Middle frontal gyrus (tissue), 1 donor: Measurements from ENCODE around the gene C2CD2.

Source experiments
- DNase-seq: peaks from one replicate; pipeline ENCODE4 v3.0.0-alpha.2; 2015; ENCODE audit warnings: low spot score; ENCODE audit errors: extremely low spot score

The C2CD2 gene

DNA sequence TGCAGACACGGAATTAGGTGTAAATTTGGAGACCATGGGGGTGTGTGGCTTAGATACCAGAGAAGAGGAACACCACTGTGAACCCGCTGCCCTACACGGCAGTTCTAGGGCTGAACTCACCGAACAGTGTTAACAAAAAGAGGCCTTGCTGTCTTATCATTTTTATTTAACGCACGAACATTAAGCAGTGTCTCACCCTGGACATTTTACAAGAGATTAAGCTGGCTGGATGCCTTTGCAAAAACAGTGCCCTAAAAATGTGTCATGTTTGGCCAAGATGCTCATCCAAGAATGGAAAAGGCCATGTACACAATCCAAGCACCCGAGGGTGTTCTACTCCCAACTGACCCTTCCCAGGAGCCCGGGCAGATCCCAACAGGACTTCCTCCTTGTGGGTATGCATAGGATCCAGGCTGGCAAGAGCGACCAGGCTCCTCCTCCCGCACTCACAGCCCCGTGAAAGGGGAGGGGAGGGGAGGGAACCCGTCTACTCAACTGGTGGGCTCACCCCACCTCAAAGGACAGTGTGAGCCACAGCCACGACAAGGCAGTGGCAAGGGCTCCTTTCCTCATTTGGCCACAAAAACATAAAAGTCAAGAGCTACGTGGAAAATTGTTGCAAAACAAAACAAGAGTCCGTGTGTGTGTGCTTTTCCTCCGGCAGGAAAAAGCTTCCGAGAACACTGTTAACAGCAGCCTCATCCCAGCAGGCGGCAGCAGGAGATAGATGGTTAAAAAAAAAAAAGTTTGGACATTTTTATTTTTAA, 20.3 kb downstream of the C2CD2 start:
- no peak for DNase-seq

DNA sequence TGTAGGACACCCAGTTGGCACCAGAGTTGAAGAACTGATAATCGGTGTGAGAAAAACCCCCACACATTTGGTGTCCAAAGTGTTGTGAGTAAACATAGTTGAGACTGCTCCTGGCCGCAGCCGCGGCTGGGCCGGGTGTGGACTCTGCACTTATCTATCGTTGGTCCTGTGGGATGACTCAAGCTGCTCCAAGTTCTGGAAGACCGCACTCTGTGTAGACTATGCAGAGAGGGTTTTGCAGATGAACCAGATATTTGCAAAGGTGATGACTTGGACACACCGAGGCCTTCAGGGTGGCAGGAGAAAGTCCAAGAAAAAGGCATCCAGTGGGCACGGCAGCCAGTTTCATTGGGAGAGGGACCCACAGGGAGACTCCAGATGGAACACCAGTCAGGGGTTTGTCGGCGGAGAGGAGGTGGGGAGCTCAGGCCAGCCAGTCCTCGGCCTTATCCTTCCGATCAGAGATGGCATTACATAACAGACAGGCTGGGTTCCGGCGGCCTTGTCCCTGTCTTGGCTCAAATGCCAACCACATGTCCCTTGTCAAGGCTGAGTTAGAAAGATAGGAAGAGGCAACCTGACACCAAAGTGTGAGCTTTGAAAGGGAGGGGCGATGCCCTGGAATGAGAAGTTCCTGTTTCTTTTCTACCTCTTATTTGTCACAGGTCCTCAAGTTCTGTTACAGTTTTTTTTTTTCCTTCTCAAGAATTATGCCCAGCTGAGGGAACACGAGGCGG, 21.1 kb downstream of the C2CD2 start:
- no peak for DNase-seq

GRCh38 chr21:41932191-41932575, 21.6 kb downstream of the C2CD2 start:
- no peak for DNase-seq

- no peak for DNase-seq
These were observed 22.8 kb downstream of the C2CD2 start for GRCh38 chr21:41931041-41931451.

DNA sequence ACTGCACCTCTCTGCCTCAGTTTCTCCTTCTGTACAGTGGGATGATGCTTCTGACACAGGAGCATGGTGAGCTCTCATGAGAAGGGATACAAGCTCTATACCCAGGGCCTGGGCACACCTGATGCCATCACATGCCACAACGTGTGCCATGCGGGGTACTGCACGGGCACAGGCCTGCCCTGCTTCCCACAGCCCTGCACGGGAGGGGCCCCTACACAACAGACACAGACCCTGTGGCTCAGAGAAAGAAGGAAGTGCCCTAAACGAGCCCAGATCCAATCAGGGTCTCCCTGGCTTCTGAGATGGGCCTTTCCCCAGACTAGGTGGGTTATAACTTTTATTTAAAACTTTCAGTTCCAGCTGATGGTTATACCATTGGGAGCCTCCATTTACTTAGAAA, 24.6 kb downstream of the C2CD2 start:
- DNase-seq = no peak

- DNase-seq = no peak
These were observed 25.1 kb downstream of the C2CD2 start for GRCh38 chr21:41928621-41929220.

- no peak for DNase-seq
These were observed 25.9 kb downstream of the C2CD2 start for GRCh38 chr21:41927727-41928409.

DNA sequence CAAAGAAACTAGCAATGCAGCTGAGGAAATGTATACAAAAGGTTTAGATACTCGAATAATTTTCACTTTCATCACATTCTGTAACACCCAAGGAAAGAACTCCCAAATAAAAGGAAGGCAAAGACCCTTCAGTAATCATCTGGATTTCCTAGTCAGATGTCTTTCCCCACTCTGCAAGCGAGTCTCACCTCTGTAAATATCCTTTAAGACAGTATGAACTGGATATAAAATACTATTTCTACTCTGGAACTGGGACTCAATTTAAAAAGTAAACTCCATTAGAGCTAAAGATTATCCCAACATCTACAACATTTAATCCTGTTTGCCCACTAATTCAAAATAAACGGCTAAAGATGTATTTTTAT, 27.0 kb downstream of the C2CD2 start:
- DNase-seq = no peak

DNA sequence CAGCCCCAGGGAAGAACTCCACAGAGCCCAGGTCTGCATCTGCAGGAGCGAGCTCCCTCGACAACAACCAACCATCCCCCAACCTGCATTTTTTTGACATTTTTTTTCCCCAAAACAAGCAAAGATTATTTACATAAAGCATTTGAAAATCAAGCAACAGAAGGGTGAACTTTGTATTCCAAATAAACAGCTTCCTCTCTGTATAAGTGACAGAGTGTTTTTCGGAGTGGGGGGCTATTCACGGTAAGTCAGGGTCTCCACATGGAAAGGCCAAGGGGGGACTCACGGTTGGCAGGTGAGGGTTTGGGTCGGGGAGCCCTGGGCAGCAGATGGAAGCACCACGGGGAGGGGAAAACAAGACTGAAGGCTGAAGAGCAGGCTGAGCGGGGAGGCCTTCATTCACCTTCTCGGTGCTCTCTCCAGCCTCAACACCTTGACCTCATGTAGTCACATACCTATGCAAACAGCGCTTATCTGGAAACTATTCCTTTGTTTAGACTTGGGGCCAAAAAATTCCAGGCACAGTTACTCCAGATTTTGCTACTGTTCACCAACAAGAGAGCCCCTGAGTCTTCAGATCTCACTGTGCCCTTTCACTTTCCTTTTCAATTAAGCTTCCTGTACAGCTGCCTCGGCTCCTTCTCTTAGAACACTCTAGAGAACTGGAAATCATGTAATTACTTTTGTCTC, 27.6 kb downstream of the C2CD2 start:
- DNase-seq = no peak

GRCh38 chr21:41925767-41926116, 28.1 kb downstream of the C2CD2 start:
- DNase-seq = no peak

GRCh38 chr21:41924368-41924754, 29.5 kb downstream of the C2CD2 start:
- DNase-seq = no peak

DNA sequence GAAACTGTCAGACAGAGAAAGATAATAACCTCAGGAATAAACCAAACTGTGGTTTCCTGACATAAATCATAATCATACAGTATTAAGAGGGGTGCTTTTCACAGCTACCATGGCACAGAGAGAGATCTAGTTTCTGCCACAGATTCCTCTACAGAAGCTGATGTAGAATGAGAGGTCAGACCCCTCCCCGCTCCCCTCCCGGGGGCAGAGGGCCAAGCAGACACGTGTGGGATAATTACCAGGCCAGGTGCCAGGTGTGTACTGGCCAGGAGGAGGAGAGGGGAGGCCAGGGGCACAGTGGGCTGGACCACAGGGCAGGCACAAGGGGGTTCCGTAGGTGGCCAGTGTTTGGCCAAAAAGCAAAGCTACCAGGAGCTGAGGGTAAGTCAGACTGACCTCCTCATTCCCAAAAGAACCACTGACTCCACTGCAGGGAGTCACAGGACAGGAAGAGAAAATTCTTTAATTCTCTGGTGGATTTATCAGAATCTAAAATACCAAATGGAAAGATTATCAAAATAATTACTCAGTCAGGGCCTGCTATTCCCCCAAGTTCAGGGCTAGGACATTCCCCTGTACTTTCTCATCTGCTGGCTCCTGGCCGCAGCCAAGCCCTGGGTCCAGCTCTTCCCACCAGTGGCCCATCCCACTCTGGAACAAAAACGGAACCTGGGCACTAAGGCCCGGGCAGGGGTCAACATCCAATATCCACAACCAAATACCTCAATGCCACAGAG, 30.0 kb downstream of the C2CD2 start:
- DNase-seq = no peak

DNA sequence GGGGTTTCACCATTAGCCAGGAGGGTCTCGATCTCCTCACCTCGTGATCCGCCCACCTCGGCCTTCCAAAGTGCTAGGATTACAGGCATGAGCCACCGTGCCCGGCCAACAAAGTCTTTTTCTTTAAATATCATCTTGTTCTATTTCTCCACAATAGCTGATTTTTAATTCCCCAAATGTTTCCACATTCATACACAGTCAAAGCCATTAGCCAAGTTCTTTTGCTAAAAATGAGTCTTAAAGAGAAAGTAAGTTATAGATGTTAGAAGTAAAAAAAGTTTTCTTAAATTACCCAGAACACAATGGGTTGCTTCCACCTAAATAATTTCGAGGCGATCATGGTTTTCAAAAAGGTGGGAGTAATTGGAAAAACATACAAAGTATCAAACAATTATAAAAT, 30.6 kb downstream of the C2CD2 start:
- DNase-seq = no peak

DNA sequence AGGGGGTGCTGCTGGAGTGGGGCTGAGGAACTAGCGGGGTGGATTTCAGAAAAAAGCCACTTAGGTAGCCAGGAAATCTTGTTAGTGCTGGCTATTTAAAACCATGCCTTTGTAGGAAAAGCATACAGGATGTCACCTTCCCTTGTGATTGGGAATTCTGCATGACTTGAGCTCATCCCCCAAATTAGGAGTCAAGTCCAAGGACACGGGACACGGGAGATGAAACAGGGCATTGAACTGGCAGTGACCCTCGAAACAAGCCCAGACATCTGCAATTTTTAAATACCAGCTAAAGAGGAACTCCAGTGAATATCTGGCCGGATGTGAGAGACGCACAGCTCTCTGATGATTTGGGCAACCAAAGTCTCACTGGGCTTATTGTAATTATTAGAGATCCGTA, 32.8 kb downstream of the C2CD2 start:
- DNase-seq = no peak

- no peak for DNase-seq
These were observed 33.3 kb downstream of the C2CD2 start for GRCh38 chr21:41920476-41920875.

- DNase-seq = no peak
These were observed 34.0 kb downstream of the C2CD2 start for GRCh38 chr21:41919666-41920398.

DNA sequence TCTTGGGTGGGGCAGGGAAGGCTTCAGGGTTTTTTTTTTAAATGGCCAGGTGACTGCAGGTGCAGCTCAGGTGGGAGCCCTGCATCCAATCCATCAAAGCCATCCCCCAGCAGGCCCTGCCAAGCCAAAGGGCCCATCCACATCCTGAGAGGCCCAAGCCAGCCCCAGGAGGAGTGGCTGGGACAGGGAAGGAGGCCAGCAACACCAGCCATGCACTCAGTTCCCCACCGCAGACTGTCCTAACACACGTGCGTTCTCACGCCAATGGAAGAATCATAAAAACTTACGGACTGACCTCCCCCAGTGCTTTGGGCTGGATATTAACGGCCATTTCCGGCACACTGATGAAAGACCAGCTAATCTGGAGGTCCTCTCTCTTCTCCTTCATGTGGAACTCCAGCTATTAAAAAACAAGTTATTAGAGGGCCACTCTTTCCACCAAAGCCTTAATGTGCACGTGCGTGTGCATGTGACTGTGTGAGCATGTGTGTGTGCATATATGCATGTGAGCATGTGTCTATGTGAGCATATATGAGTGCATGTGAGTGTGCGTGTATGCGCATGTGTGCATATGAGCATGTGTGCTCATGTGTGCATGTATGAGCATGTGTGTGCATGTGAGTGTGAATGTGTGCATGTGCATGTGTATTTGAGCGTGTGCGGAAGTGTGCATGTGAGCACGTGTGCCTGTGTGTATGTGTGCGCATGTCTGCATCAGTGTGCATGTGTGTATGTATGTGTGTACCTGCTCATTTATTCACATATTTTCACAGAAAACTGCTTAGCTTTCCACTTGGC, 35.1 kb downstream of the C2CD2 start:
- no peak for DNase-seq

DNA sequence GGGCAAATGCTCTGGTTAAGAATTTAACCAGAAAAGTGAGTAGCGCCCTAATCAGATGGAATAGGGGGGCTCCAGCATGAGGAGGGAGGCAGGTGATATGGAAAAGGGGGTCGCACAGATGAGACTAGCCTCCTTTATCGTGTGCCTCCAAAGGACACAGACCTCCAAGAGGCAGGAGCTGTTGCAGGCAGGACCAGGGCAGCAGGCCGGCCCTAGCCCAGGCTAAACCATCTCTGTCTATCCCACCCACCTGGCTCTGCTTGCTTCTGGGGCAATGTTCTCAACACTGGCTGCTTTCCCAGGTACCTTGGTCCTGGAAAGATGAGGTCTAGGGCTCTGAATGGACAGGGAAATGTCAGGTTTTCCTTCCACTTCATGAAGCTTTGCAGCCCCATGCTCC, 36.3 kb downstream of the C2CD2 start:
- no peak for DNase-seq

- no peak for DNase-seq
These were observed 36.9 kb downstream of the C2CD2 start for GRCh38 chr21:41916888-41917433.
